Upper lobe of left lung (tissue), 4 donors: ENCODE data around the gene MED22.

Experiments
- EP300 ChIP-seq, 4 donors: sonication (generic); formaldehyde crosslinking; IDR thresholded peaks; one replicate each; pipeline ENCODE4 v1.5.1; 2017; ENCODE audit warnings: antibody characterized with exemption in 4 of 4, control low read depth in 2 of 4
- POLR2A ChIP-seq, 4 donors: fragments of 450-650 bp; IDR thresholded peaks; one replicate each; pipeline ENCODE4 v1.5.1; 2016 to 2017; ENCODE audit warnings: antibody characterized with exemption in 4 of 4, mild to moderate bottlenecking in 2 of 4
- TF ChIP-seq, protein P1 (sequence below), 6 experiments: fragments of 450-650 bp in 4 of 6; fragments of 200-600 bp in 2 of 6; sonication (generic) in 2 of 6; IDR thresholded peaks; one replicate each; pipeline ENCODE4 v1.5.1; 2016 to 2019; ENCODE audit warnings: antibody characterized with exemption in 6 of 6

DNA sequence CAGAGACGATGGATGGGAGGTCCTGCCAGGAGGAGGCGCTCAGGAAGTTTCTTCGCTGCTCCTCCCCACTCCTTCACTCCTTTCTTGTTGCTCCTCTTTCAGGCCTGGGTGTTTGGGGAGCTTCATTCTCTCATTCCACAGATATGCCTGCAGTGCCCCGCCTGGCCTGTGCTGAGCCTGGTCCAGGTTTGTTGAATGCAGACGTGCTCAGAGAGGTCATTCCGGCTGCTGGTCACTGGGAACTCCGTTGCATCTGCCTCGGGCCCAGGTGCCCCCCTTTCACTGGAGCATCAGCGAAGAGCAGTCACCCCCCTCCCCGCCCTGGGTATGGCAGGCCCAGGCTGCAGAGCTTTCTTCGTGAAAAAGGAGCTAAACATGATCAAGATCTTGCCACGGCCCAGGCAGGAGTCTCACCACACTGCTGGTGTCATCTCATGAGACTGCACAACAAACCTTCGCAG lies 27.5 kb downstream of the MED22 start:
- TF ChIP-seq POLR2A (IDR thresholded peaks at IDR 0.05) (no peak), EP300 (IDR thresholded peaks at IDR 0.05) (no peak)
- TF ChIP-seq, protein P1, sequence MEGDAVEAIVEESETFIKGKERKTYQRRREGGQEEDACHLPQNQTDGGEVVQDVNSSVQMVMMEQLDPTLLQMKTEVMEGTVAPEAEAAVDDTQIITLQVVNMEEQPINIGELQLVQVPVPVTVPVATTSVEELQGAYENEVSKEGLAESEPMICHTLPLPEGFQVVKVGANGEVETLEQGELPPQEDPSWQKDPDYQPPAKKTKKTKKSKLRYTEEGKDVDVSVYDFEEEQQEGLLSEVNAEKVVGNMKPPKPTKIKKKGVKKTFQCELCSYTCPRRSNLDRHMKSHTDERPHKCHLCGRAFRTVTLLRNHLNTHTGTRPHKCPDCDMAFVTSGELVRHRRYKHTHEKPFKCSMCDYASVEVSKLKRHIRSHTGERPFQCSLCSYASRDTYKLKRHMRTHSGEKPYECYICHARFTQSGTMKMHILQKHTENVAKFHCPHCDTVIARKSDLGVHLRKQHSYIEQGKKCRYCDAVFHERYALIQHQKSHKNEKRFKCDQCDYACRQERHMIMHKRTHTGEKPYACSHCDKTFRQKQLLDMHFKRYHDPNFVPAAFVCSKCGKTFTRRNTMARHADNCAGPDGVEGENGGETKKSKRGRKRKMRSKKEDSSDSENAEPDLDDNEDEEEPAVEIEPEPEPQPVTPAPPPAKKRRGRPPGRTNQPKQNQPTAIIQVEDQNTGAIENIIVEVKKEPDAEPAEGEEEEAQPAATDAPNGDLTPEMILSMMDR (IDR thresholded peaks at IDR 0.05): no peak
